ENCODE results near the gene GNPDA1. TPM values are rescaled to one million over a fixed set of nuclear protein-coding genes. Genes with fewer than 3 reads are reported as not detected.

Gene GNPDA1
- total and polyA plus RNA-seq, 9 of the 15 experiments (the other 6 are each of a cell fraction or from before 2014, with no cell fraction given): 14.1 to 145 (median 52.2) TPM

GRCh38 chr5:142012792-142013388 is at the start of gene GNPDA1 (continued):
- TF ChIP-seq YY1 (IDR thresholded peaks at IDR 0.05; ENCODE audit: borderline replicate concordance in 1 of 3, control insufficient read depth in 1 of 3, extremely low read depth in 1 of 3, insufficient read depth in 3 of 3, insufficient read length in 1 of 3, insufficient replicate concordance in 2 of 3, low read depth in 1 of 3, low read length in 2 of 3): peak in 1 of 3 experiments; percentile 50
- TF ChIP-seq, protein P1, sequence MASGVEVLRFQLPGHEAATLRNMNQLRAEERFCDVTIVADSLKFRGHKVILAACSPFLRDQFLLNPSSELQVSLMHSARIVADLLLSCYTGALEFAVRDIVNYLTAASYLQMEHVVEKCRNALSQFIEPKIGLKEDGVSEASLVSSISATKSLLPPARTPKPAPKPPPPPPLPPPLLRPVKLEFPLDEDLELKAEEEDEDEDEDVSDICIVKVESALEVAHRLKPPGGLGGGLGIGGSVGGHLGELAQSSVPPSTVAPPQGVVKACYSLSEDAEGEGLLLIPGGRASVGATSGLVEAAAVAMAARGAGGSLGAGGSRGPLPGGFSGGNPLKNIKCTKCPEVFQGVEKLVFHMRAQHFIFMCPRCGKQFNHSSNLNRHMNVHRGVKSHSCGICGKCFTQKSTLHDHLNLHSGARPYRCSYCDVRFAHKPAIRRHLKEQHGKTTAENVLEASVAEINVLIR (CRISPR knock-in tag; IDR thresholded peaks at IDR 0.05): no peak
- TF ChIP-seq, protein P2, sequence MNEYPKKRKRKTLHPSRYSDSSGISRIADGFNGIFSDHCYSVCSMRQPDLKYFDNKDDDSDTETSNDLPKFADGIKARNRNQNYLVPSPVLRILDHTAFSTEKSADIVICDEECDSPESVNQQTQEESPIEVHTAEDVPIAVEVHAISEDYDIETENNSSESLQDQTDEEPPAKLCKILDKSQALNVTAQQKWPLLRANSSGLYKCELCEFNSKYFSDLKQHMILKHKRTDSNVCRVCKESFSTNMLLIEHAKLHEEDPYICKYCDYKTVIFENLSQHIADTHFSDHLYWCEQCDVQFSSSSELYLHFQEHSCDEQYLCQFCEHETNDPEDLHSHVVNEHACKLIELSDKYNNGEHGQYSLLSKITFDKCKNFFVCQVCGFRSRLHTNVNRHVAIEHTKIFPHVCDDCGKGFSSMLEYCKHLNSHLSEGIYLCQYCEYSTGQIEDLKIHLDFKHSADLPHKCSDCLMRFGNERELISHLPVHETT (CRISPR knock-in tag; conservative IDR thresholded peaks at IDR 0.05 in 1 of 2, IDR thresholded peaks at IDR 0.05 in 1 of 2): peak in 1 of 2 experiments; percentile 75; a peak in 2 of 4 replicates
- TF ChIP-seq XRCC4 (IDR thresholded peaks at IDR 0.05; ENCODE audit: extremely low read depth, insufficient read depth, insufficient read length): no peak
- TF ChIP-seq RBM34 (IDR thresholded peaks at IDR 0.05; ENCODE audit: borderline replicate concordance, insufficient read depth, low read length): no peak
- TF ChIP-seq SREBF2 (CRISPR knock-in tag; IDR thresholded peaks at IDR 0.05): no peak
- no peak for TF ChIP-seq ZNF224 (CRISPR knock-in tag; IDR thresholded peaks at IDR 0.05)
- TF ChIP-seq, protein P3, sequence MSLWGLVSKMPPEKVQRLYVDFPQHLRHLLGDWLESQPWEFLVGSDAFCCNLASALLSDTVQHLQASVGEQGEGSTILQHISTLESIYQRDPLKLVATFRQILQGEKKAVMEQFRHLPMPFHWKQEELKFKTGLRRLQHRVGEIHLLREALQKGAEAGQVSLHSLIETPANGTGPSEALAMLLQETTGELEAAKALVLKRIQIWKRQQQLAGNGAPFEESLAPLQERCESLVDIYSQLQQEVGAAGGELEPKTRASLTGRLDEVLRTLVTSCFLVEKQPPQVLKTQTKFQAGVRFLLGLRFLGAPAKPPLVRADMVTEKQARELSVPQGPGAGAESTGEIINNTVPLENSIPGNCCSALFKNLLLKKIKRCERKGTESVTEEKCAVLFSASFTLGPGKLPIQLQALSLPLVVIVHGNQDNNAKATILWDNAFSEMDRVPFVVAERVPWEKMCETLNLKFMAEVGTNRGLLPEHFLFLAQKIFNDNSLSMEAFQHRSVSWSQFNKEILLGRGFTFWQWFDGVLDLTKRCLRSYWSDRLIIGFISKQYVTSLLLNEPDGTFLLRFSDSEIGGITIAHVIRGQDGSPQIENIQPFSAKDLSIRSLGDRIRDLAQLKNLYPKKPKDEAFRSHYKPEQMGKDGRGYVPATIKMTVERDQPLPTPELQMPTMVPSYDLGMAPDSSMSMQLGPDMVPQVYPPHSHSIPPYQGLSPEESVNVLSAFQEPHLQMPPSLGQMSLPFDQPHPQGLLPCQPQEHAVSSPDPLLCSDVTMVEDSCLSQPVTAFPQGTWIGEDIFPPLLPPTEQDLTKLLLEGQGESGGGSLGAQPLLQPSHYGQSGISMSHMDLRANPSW (CRISPR knock-in tag; IDR thresholded peaks at IDR 0.05): no peak
- TF ChIP-seq ATF7 (IDR thresholded peaks at IDR 0.05): no peak
- no peak for TF ChIP-seq PRPF4 (IDR thresholded peaks at IDR 0.05; ENCODE audit: insufficient read depth, low read depth, low read length, poor library complexity, severe bottlenecking)
- TF ChIP-seq ZNF699 (CRISPR knock-in tag; IDR thresholded peaks at IDR 0.05; ENCODE audit: insufficient replicate concordance): no peak
- TF ChIP-seq ZNF316 (IDR thresholded peaks at IDR 0.05): no peak
- TF ChIP-seq, protein P4, sequence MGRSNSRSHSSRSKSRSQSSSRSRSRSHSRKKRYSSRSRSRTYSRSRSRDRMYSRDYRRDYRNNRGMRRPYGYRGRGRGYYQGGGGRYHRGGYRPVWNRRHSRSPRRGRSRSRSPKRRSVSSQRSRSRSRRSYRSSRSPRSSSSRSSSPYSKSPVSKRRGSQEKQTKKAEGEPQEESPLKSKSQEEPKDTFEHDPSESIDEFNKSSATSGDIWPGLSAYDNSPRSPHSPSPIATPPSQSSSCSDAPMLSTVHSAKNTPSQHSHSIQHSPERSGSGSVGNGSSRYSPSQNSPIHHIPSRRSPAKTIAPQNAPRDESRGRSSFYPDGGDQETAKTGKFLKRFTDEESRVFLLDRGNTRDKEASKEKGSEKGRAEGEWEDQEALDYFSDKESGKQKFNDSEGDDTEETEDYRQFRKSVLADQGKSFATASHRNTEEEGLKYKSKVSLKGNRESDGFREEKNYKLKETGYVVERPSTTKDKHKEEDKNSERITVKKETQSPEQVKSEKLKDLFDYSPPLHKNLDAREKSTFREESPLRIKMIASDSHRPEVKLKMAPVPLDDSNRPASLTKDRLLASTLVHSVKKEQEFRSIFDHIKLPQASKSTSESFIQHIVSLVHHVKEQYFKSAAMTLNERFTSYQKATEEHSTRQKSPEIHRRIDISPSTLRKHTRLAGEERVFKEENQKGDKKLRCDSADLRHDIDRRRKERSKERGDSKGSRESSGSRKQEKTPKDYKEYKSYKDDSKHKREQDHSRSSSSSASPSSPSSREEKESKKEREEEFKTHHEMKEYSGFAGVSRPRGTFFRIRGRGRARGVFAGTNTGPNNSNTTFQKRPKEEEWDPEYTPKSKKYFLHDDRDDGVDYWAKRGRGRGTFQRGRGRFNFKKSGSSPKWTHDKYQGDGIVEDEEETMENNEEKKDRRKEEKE (IDR thresholded peaks at IDR 0.05; ENCODE audit: borderline replicate concordance in 1 of 2, control insufficient read depth in 1 of 2, low read depth in 2 of 2, low read length in 1 of 2): 0 out of 4 replicates have a peak, but pooled peaks of 1 of the 2 experiments have one; percentile 41
- no peak for TF ChIP-seq KLF10 (CRISPR knock-in tag; IDR thresholded peaks at IDR 0.05)
- peak; percentile 69 for TF ChIP-seq SAFB (IDR thresholded peaks at IDR 0.05; ENCODE audit: borderline replicate concordance, low read depth, low read length)
- peak; percentile 96 for TF ChIP-seq CCNT2 (IDR thresholded peaks at IDR 0.05; ENCODE audit: borderline replicate concordance, extremely low read depth, insufficient read length, low read depth, low read length)
- TF ChIP-seq PTTG1 (tag; IDR thresholded peaks at IDR 0.05; ENCODE audit: low read depth): no peak
